ENCODE measurements around the gene ABL2.

DNA sequence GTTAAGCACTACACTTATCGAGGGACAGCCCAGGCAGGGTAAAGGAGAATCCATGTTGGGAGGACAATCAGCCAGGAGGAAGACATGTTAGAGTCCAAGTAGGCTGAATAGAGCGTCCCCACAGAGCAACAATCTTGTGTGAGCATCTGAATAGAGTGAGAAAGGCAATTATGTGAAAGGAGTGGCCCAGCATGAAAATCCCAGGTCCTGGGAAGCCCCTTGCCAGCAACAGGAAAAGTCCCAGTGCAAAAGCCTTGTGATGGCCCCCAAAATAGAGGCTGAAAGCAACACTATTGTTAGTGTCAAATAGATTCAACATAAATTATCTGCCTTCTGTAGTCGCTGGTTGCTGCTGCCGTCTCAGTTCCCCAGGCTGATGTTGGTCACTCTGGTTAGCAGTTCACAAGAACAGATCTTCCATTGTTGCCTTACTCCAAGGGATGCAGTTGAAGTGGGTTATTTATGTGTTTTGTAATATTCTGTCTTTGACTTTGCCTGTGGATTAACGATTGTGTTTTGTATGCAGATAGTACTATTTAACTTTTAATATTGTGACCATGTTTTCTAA, 12.1 kb upstream of the ABL2 start:
- TF ChIP-seq, protein P1, sequence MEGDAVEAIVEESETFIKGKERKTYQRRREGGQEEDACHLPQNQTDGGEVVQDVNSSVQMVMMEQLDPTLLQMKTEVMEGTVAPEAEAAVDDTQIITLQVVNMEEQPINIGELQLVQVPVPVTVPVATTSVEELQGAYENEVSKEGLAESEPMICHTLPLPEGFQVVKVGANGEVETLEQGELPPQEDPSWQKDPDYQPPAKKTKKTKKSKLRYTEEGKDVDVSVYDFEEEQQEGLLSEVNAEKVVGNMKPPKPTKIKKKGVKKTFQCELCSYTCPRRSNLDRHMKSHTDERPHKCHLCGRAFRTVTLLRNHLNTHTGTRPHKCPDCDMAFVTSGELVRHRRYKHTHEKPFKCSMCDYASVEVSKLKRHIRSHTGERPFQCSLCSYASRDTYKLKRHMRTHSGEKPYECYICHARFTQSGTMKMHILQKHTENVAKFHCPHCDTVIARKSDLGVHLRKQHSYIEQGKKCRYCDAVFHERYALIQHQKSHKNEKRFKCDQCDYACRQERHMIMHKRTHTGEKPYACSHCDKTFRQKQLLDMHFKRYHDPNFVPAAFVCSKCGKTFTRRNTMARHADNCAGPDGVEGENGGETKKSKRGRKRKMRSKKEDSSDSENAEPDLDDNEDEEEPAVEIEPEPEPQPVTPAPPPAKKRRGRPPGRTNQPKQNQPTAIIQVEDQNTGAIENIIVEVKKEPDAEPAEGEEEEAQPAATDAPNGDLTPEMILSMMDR (IDR thresholded peaks at IDR 0.05): no peak
- TF ChIP-seq POLR2AphosphoS5 (IDR thresholded peaks at IDR 0.05; ENCODE audit: insufficient read depth in 1 of 2, low read depth in 1 of 2) (no peak), POLR2A (IDR thresholded peaks at IDR 0.05) (no peak)

Data from vagina (tissue), 2 donors.